Chondrocyte (in vitro differentiated cells): ENCODE data around the gene CUBN. TPM values are rescaled to one million over a fixed set of nuclear protein-coding genes. Genes with fewer than 3 reads are reported as not detected.

Experiments
- DNase-seq: peaks from one replicate; pipeline ENCODE4 v3.0.0; 2021; ENCODE audit warnings: mixed read lengths, low spot score
- H3K27ac Mint-ChIP-seq: one replicate; pipeline ENCODE4 v1.8.0; 2021; ENCODE audit warnings: mild to moderate bottlenecking, moderate library complexity, mixed read lengths; ENCODE audit not compliant: unreplicated experiment
- H3K27me3 Mint-ChIP-seq: 2 replicates; pipeline ENCODE4 v1.8.0; 2021; ENCODE audit warnings: low read depth, mixed read lengths
- H3K36me3 Mint-ChIP-seq: 2 replicates; pipeline ENCODE4 v1.8.0; 2021; ENCODE audit warnings: low read depth, mixed read lengths
- H3K4me1 Mint-ChIP-seq: 2 replicates; pipeline ENCODE4 v1.8.0; 2021; ENCODE audit warnings: low read depth, mild to moderate bottlenecking, mixed read lengths
- H3K4me3 Mint-ChIP-seq: one replicate; pipeline ENCODE4 v1.8.0; 2021; ENCODE audit warnings: mild to moderate bottlenecking, moderate library complexity, mixed read lengths; ENCODE audit not compliant: unreplicated experiment
- H3K9me3 Mint-ChIP-seq: 2 replicates; pipeline ENCODE4 v1.8.0; 2021; ENCODE audit warnings: low read depth, mixed read lengths
- CTCF ChIP-seq: fragments of 200-600 bp; sonication (generic); IDR thresholded peaks from 2 replicates; pipeline ENCODE4 v1.5.0; 2021; ENCODE audit warnings: antibody characterized with exemption, mild to moderate bottlenecking, moderate library complexity
- total RNA-seq: library from RNA; stranded (reverse); gene quantifications from 3 replicates; pipeline ENCODE4 v1.2.1, GENCODE V29; 2021

CUBN gene
- total RNA-seq, 1 donor from 2014 or later, result 1.0 TPM

- Mint-ChIP-seq H3K9me3 (peaks cover 2% of the 10 kb centered on the region), H3K27ac (no peak overlapping the region), H3K4me3 (no peak overlapping the region), H3K4me1 (peaks cover 55% of the 10 kb centered on the region), H3K36me3 (peaks cover 1% of the 10 kb centered on the region), H3K27me3 (no peaks in the 10 kb centered on the region)
- DNase-seq, result no peak
- TF ChIP-seq CTCF, result no peak
Observed at GRCh38 chr10:16988900-16989299, 140.7 kb downstream of the CUBN start.

- no peak for DNase-seq
- Mint-ChIP-seq H3K9me3 (peaks cover 2% of the 10 kb centered on the region), H3K27me3 (no peaks in the 10 kb centered on the region), H3K4me1 (peaks cover 51% of the 10 kb centered on the region), H3K36me3 (peaks cover 1% of the 10 kb centered on the region), H3K4me3 (no peak overlapping the region), H3K27ac (peak overlapping the region; percentile 96)
- no peak for TF ChIP-seq CTCF
Observed at GRCh38 chr10:16987976-16988610, 141.5 kb downstream of the CUBN start.

GRCh38 chr10:16987206-16987621 is 142.4 kb downstream of the CUBN start:
- DNase-seq, result no peak
- TF ChIP-seq CTCF, result no peak
- Mint-ChIP-seq H3K27ac (peak overlapping the region; percentile 96), H3K36me3 (no peaks in the 10 kb centered on the region), H3K4me3 (peak overlapping the region; percentile 29), H3K27me3 (no peaks in the 10 kb centered on the region), H3K9me3 (peaks cover 2% of the 10 kb centered on the region), H3K4me1 (peaks cover 43% of the 10 kb centered on the region)

- peaks cover 42% of the 10 kb centered on the region for H3K4me1 Mint-ChIP-seq
Observed at GRCh38 chr10:16986406-16987205, 143.0 kb downstream of the CUBN start.

GRCh38 chr10:16986082-16986405 is 143.6 kb downstream of the CUBN start:
- peak overlapping the region; percentile 96 for H3K27ac Mint-ChIP-seq
- no peaks in the 10 kb centered on the region for H3K27me3 Mint-ChIP-seq
- no peak for TF ChIP-seq CTCF
- H3K9me3 Mint-ChIP-seq, result peaks cover 2% of the 10 kb centered on the region
- DNase-seq, result no peak
- no peaks in the 10 kb centered on the region for H3K36me3 Mint-ChIP-seq
- peaks cover 42% of the 10 kb centered on the region for H3K4me1 Mint-ChIP-seq
- H3K4me3 Mint-ChIP-seq, result peak overlapping the region; percentile 29

More at GRCh38 chr10:16986406-16987205, 143.0 kb downstream of the CUBN start:
- peak overlapping the region; percentile 96 for H3K27ac Mint-ChIP-seq
- H3K27me3 Mint-ChIP-seq, result no peaks in the 10 kb centered on the region
- peaks cover 2% of the 10 kb centered on the region for H3K9me3 Mint-ChIP-seq
- no peak for DNase-seq
- no peak for TF ChIP-seq CTCF
- peak overlapping the region; percentile 29 for H3K4me3 Mint-ChIP-seq
- H3K36me3 Mint-ChIP-seq, result no peaks in the 10 kb centered on the region
